Gastrocnemius medialis (tissue), 4 donors: ENCODE measurements around the gene WASF2. TPM values are rescaled to one million over a fixed set of nuclear protein-coding genes. Genes with fewer than 3 reads are reported as not detected.

Experiments used
- ATAC-seq, 2 donors: fragments of 150-250 bp; one replicate each; pipeline ENCODE4 v1.9.1; 2016
- DNase-seq, 2 donors: peaks; one replicate each; pipeline ENCODE4 v3.0.0-alpha.2; 2019
- H3K27ac ChIP-seq, 4 donors: fragments of 200-600 bp; sonication (generic); 1 replicate in 1 of 4; 2 replicates in 3 of 4; pipeline ENCODE4 v1.5.1; 2016 to 2018; ENCODE audit warnings: mild to moderate bottlenecking in 2 of 4, moderate library complexity in 1 of 4
- H3K27me3 ChIP-seq, 3 donors: fragments of 200-600 bp; sonication (generic) in 2 of 3; 1 replicate in 1 of 3; 2 replicates in 2 of 3; pipeline versions ENCODE4 v1.5.1 to v1.6.0; 2016 to 2019; ENCODE audit warnings: mild to moderate bottlenecking in 1 of 3, moderate library complexity in 1 of 3
- H3K36me3 ChIP-seq, 2 donors: fragments of 200-600 bp; sonication (generic) in 1 of 2; one replicate each; pipeline ENCODE4 v1.5.1; 2017 to 2018
- H3K4me1 ChIP-seq, 2 donors: fragments of 200-600 bp; sonication (generic) in 1 of 2; one replicate each; pipeline ENCODE4 v1.5.1; 2016 to 2017; ENCODE audit warnings: mild to moderate bottlenecking in 2 of 2
- H3K4me3 ChIP-seq, 4 donors: fragments of 200-600 bp; sonication (generic) in 3 of 4; 1 replicate in 1 of 4; 2 replicates in 3 of 4; pipeline ENCODE4 v1.5.1; 2016 to 2019; ENCODE audit warnings: mild to moderate bottlenecking in 2 of 4
- H3K9me3 ChIP-seq, 3 donors: fragments of 200-600 bp; sonication (generic) in 2 of 3; 1 replicate in 1 of 3; 2 replicates in 2 of 3; pipeline ENCODE4 v1.5.1; 2016 to 2019
- CTCF ChIP-seq, 5 experiments: fragments of 450-650 bp in 3 of 5; fragments of 200-600 bp in 2 of 5; sonication (generic) in 2 of 5; IDR thresholded peaks in 4 of 5; conservative IDR thresholded peaks in 1 of 5; 1 replicate in 4 of 5; 2 replicates in 1 of 5; pipeline ENCODE4 v1.5.1; 2016 to 2019; ENCODE audit warnings: antibody characterized with exemption in 5 of 5, mild to moderate bottlenecking in 3 of 5, moderate library complexity in 3 of 5
- POLR2A ChIP-seq, 2 donors: fragments of 450-650 bp; IDR thresholded peaks; one replicate each; pipeline ENCODE4 v1.6.1; 2017; ENCODE audit warnings: antibody characterized with exemption in 2 of 2, mild to moderate bottlenecking in 2 of 2, moderate library complexity in 2 of 2
- in situ Hi-C, 4 donors: fragments of 200-750 bp; cut with MboI; loops; one replicate each; pipeline versions ENCODE4 v1.15.0 to v1.8.0; 2017; ENCODE audit warnings: low sequenced_read_pairs in 4 of 4
- intact Hi-C: fragments of 100-400 bp; cut with DNase I; formaldehyde crosslinking; loops from one replicate; pipeline ENCODE4 v1.15.1; 2023; ENCODE audit warnings: low total_unique reads
- total RNA-seq, 4 donors: library from RNA; depleted of rRNA; stranded (reverse); fragments of >200 nt; gene quantifications; one replicate each; pipeline versions ENCODE4 v1.1.0 to v1.2.3, GENCODE V29; 2016

Gene WASF2
- total RNA-seq, 4 donors from 2014 or later: 10.6 to 16.7 (median 13.3) TPM

DNA sequence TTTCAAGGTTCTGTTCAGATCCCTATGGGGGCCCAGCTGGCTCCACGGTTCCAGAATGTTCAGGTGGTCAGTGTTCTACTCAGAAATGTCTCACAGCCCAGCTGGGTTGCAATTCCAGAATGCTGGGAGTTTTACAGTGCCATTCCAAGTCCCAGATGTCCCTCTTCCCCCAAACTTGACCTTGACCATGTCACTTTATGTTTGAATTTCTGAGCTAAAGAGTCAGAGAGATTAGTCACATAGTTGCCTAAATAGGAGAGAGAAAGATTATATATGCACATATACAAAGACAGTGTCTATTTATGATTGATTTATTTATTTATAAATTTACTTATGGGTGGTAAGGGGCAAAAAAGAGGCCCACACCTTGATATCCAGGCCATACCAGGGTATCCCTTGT, 95.0 kb downstream of the WASF2 start:
- peak overlapping the region in 1 of 4 donors; percentile 52 for H3K27ac ChIP-seq
- H3K4me1 ChIP-seq: peaks cover 17 to 19% of the 10 kb centered on the region in 2 donors
- in situ Hi-C loops: loop anchor here (5.0 to 10.0 kb wide), 6 partner anchors 38 to 270 kb away; partner anchors contain the start of gene AHDC1 (in 2 of the 4)
- H3K27me3 ChIP-seq: no peaks in the 10 kb centered on the region
- no peak for ATAC-seq
- intact Hi-C loops: loop anchor here (1.0 to 2.0 kb wide), 2 partner anchors 38 to 212 kb away; no protein-coding TSS in a partner anchor
- no peaks in the 10 kb centered on the region for H3K9me3 ChIP-seq
- no peak for DNase-seq
- H3K36me3 ChIP-seq: no peaks in the 10 kb centered on the region
- TF ChIP-seq CTCF (IDR thresholded peaks at IDR 0.05 in 4 of 5, conservative IDR thresholded peaks at IDR 0.05 in 1 of 5) (no peak), POLR2A (IDR thresholded peaks at IDR 0.05) (no peak)
- no peak overlapping the region for H3K4me3 ChIP-seq

DNA sequence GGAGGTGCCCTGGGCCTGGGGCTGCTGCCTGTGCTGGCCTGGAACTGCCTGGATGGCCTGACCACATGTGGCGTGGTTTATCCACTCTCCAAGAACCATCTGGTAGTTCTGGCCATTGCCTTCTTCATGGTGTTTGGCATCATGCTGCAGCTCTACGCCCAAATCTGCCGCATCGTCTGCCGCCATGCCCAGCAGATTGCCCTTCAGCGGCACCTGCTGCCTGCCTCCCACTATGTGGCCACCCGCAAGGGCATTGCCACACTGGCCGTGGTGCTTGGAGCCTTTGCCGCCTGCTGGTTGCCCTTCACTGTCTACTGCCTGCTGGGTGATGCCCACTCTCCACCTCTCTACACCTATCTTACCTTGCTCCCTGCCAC, 95.7 kb downstream of the WASF2 start:
- in situ Hi-C loops (loop anchor here (5.0 to 10.0 kb wide), 5 partner anchors 37 to 271 kb away; partner anchors contain the start of gene AHDC1 (in 2 of the 4)), intact Hi-C loops (loop anchor here (2.0 kb wide), 1 partner anchor 213 kb away; no protein-coding TSS in a partner anchor)
- ATAC-seq (no peak), DNase-seq (no peak)
- Histone ChIP-seq H3K36me3 (no peaks in the 10 kb centered on the region), H3K27me3 (no peaks in the 10 kb centered on the region), H3K27ac (no peak overlapping the region), H3K4me3 (no peak overlapping the region), H3K4me1 (peaks cover 17 to 19% of the 10 kb centered on the region in 2 donors), H3K9me3 (no peaks in the 10 kb centered on the region)
- TF ChIP-seq POLR2A (IDR thresholded peaks at IDR 0.05): no peak
- no peak for TF ChIP-seq CTCF (IDR thresholded peaks at IDR 0.05 in 4 of 5, conservative IDR thresholded peaks at IDR 0.05 in 1 of 5)

DNA sequence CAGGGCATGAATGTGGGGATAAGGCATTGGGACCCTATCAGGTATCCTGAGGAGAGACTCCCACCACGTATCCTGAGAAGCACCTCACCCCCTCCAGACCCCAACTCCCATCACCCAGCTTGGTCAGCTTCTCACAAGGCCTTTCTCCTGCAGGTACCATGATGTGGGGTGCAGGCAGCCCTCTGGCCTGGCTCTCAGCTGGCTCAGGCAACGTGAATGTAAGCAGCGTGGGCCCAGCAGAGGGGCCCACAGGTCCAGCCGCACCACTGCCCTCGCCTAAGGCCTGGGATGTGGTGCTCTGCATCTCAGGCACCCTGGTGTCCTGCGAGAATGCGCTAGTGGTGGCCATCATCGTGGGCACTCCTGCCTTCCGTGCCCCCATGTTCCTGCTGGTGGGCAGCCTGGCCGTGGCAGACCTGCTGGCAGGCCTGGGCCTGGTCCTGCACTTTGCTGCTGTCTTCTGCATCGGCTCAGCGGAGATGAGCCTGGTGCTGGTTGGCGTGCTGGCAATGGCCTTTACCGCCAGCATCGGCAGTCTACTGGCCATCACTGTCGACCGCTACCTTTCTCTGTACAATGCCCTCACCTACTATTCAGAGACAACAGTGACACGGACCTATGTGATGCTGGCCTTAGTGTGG, 96.2 kb downstream of the WASF2 start:
- no peak for ATAC-seq
- no peak for TF ChIP-seq CTCF (IDR thresholded peaks at IDR 0.05 in 4 of 5, conservative IDR thresholded peaks at IDR 0.05 in 1 of 5)

GRCh38 chr1:27392778-27393635, 97.0 kb downstream of the WASF2 start:
- intact Hi-C loops: loop anchor here (1.0 to 2.0 kb wide), 2 partner anchors 28 to 270 kb away; no protein-coding TSS in a partner anchor
- H3K9me3 ChIP-seq: no peaks in the 10 kb centered on the region
- H3K4me1 ChIP-seq: peaks cover 17 to 23% of the 10 kb centered on the region in 2 donors
- H3K36me3 ChIP-seq: no peaks in the 10 kb centered on the region
- no peak for ATAC-seq
- no peak for TF ChIP-seq POLR2A (IDR thresholded peaks at IDR 0.05)
- no peak for TF ChIP-seq CTCF (IDR thresholded peaks at IDR 0.05 in 4 of 5, conservative IDR thresholded peaks at IDR 0.05 in 1 of 5)
- peak overlapping the region in 3 of 4 donors; percentile 57 to 66 (median 61) for H3K27ac ChIP-seq
- no peaks in the 10 kb centered on the region for H3K27me3 ChIP-seq
- peak overlapping the region; percentile 50 to 65 (median 54) for H3K4me3 ChIP-seq
- DNase-seq: no peak
- in situ Hi-C loops: loop anchor here (5.0 to 10.0 kb wide), 5 partner anchors 36 to 272 kb away; partner anchors contain the start of gene AHDC1 (in 2 of the 4)

More for the DNA sequence above, 96.2 kb downstream of the WASF2 start:
- Histone ChIP-seq H3K4me3 (no peak overlapping the region), H3K27ac (no peak overlapping the region), H3K27me3 (no peaks in the 10 kb centered on the region), H3K36me3 (no peaks in the 10 kb centered on the region), H3K4me1 (peaks cover 17 to 20% of the 10 kb centered on the region in 2 donors), H3K9me3 (no peaks in the 10 kb centered on the region)
- DNase-seq: no peak
- in situ Hi-C loops: loop anchor here (5.0 to 10.0 kb wide), 5 partner anchors 36 to 271 kb away; partner anchors contain the start of gene AHDC1 (in 2 of the 4)
- intact Hi-C loops: loop anchor here (2.0 kb wide), 2 partner anchors 213 to 269 kb away; no protein-coding TSS in a partner anchor
